Ureter (tissue), 1 donor: ENCODE data around the gene HMCN2. TPM values are rescaled to one million over a fixed set of nuclear protein-coding genes. Genes with fewer than 3 reads are reported as not detected.

Experiments used
- DNase-seq: peaks from one replicate; pipeline ENCODE4 v3.0.0-alpha.2; 2020; ENCODE audit warnings: low spot score
- total RNA-seq: library from RNA; stranded (reverse); gene quantifications from one replicate; pipeline ENCODE4 v1.2.4, GENCODE V29; 2023
- donor health status: DM: yes; HTN: yes; CAD: no.

HMCN2 gene
- total RNA-seq, 1 donor from 2014 or later: 9.5 TPM

- no peak for DNase-seq
Observed at GRCh38 chr9:130466537-130467217, 201.1 kb downstream of the HMCN2 start.

GRCh38 chr9:130467316-130467715 lies 201.8 kb downstream of the HMCN2 start:
- DNase-seq: no peak

- DNase-seq: no peak
Observed at GRCh38 chr9:130468566-130468965, 203.0 kb downstream of the HMCN2 start.

- DNase-seq: no peak
Observed at GRCh38 chr9:130470269-130470668, 204.7 kb downstream of the HMCN2 start.

- DNase-seq: no peak
Observed at GRCh38 chr9:130470950-130471349, 205.4 kb downstream of the HMCN2 start.

GRCh38 chr9:130471411-130472183 lies 206.0 kb downstream of the HMCN2 start:
- DNase-seq: no peak

- no peak for DNase-seq
Observed at GRCh38 chr9:130472184-130472705, 206.7 kb downstream of the HMCN2 start.

- no peak for DNase-seq
Observed at GRCh38 chr9:130473009-130473408, 207.4 kb downstream of the HMCN2 start.

- no peak for DNase-seq
Observed at GRCh38 chr9:130473566-130473965, 208.0 kb downstream of the HMCN2 start.

GRCh38 chr9:130474106-130474505 lies 208.5 kb downstream of the HMCN2 start:
- DNase-seq: no peak

- no peak for DNase-seq
Observed at GRCh38 chr9:130476151-130476730, 210.7 kb downstream of the HMCN2 start.

GRCh38 chr9:130477564-130477963 lies 212.0 kb downstream of the HMCN2 start:
- no peak for DNase-seq

- DNase-seq: no peak
Observed at GRCh38 chr9:130478152-130478551, 212.6 kb downstream of the HMCN2 start.

GRCh38 chr9:130478736-130479575 lies 213.4 kb downstream of the HMCN2 start:
- no peak for DNase-seq

- DNase-seq: no peak
Observed at GRCh38 chr9:130479587-130479986, 214.0 kb downstream of the HMCN2 start.

GRCh38 chr9:130480673-130481072 lies 215.1 kb downstream of the HMCN2 start:
- no peak for DNase-seq

- no peak for DNase-seq
Observed at GRCh38 chr9:130482463-130482862, 216.9 kb downstream of the HMCN2 start.

- DNase-seq: no peak
Observed at GRCh38 chr9:130483371-130483971, 217.9 kb downstream of the HMCN2 start.
